ENCODE data around the gene SUGCT. TPM values are rescaled to one million over a fixed set of nuclear protein-coding genes. Genes with fewer than 3 reads are reported as not detected.

Gene SUGCT
- total and polyA plus RNA-seq, 9 of the 15 experiments (the other 6 are each of a cell fraction or from before 2014, with no cell fraction given), result 0.58 to 2.5 (median 1.4) TPM

DNA sequence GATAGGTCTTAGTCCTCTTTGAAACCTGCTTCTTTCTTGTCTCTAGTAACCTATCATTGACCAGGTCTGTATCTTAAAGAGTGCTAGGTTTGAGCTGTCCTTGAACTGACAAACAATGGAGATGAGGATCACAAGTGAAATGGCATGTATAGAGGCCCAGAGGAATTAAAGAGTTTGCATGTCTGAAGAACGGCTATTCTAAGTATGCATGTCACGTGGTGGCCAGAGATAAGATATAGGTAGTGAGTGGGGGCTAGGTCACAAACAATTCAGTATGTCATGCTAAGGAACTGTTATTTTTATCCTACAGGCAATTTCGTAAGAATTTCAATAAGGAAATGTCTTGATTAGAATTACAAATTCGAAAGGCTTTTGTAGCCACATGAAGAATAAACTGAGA, 95.3 kb downstream of the SUGCT start:
- CTCF ChIA-PET (ENCODE audit: low intra/inter-chr PET ratio), result no interaction called here
- TF ChIP-seq, protein P1, sequence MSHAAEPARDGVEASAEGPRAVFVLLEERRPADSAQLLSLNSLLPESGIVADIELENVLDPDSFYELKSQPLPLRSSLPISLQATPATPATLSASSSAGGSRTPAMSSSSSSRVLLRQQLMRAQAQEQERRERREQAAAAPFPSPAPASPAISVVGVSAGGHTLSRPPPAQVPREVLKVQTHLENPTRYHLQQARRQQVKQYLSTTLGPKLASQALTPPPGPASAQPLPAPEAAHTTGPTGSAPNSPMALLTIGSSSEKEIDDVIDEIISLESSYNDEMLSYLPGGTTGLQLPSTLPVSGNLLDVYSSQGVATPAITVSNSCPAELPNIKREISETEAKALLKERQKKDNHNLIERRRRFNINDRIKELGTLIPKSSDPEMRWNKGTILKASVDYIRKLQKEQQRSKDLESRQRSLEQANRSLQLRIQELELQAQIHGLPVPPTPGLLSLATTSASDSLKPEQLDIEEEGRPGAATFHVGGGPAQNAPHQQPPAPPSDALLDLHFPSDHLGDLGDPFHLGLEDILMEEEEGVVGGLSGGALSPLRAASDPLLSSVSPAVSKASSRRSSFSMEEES (CRISPR knock-in tag; IDR thresholded peaks at IDR 0.05), result peak; percentile 56
- peak; percentile 33; the same call in 1 of the 2 replicates for TF ChIP-seq RAD51 (IDR thresholded peaks at IDR 0.05; ENCODE audit: borderline replicate concordance, low read depth)
- no peak for TF ChIP-seq NEUROD1 (IDR thresholded peaks at IDR 0.05; ENCODE audit: borderline replicate concordance, low read depth, low read length, partially characterized antibody)
- no peak for TF ChIP-seq SP1 (CRISPR knock-in tag; IDR thresholded peaks at IDR 0.05)
- TF ChIP-seq ILK (tag; IDR thresholded peaks at IDR 0.05; ENCODE audit: borderline replicate concordance, low read depth), result no peak
- no peak for TF ChIP-seq PURB (CRISPR knock-in tag; IDR thresholded peaks at IDR 0.05; ENCODE audit: low read depth)
- no peak for TF ChIP-seq YBX1 (IDR thresholded peaks at IDR 0.05)
- no peak for TF ChIP-seq NR4A1 (CRISPR knock-in tag; IDR thresholded peaks at IDR 0.05)
- no peak for TF ChIP-seq NR4A1 (tag; IDR thresholded peaks at IDR 0.05)
- TF ChIP-seq ZNF274 (IDR thresholded peaks at IDR 0.05; ENCODE audit: borderline replicate concordance, low read depth, low read length), result no peak
- TF ChIP-seq RCOR1 (IDR thresholded peaks at IDR 0.05; ENCODE audit: borderline replicate concordance in 1 of 2, low read depth in 2 of 2, low read length in 2 of 2), result no peak
- no peak for TF ChIP-seq ZZZ3 (IDR thresholded peaks at IDR 0.05)
- no peak for TF ChIP-seq TOE1 (IDR thresholded peaks at IDR 0.05; ENCODE audit: borderline replicate concordance)
- no peak for TF ChIP-seq TOE1 (CRISPR knock-in tag; IDR thresholded peaks at IDR 0.05; ENCODE audit: borderline replicate concordance, low read depth)
- TF ChIP-seq RBM22 (IDR thresholded peaks at IDR 0.05; ENCODE audit: low read depth, low read length, poor library complexity, severe bottlenecking), result no peak
- TF ChIP-seq, protein P2, sequence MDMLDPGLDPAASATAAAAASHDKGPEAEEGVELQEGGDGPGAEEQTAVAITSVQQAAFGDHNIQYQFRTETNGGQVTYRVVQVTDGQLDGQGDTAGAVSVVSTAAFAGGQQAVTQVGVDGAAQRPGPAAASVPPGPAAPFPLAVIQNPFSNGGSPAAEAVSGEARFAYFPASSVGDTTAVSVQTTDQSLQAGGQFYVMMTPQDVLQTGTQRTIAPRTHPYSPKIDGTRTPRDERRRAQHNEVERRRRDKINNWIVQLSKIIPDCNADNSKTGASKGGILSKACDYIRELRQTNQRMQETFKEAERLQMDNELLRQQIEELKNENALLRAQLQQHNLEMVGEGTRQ (CRISPR knock-in tag; IDR thresholded peaks at IDR 0.05), result peak; percentile 61
- no peaks in the 10 kb centered on the region for H3K27me3 ChIP-seq (ENCODE audit: control insufficient read depth in 2 of 2, insufficient read depth in 2 of 2, low read length in 2 of 2)
- no peaks in the 10 kb centered on the region for H4K20me1 ChIP-seq (replicated peaks; ENCODE audit: control insufficient read depth, insufficient read depth, low read length)
- H3K9me3 ChIP-seq (replicated peaks; ENCODE audit: control insufficient read depth, insufficient read depth, low read depth, low read length), result no peaks in the 10 kb centered on the region
- no peak overlapping the region for H2AFZ ChIP-seq (ENCODE audit: low read depth, low read length)
- no peak overlapping the region for H3K9ac ChIP-seq (ENCODE audit: insufficient read depth in 1 of 2, low read depth in 2 of 2, low read length in 2 of 2)
- POLR2A ChIA-PET, result no interaction called here
- in situ Hi-C loops (cut with MboI), result no loop called here
- H3K9me1 ChIP-seq (ENCODE audit: control insufficient read depth, insufficient read depth, low read length), result no peaks in the 10 kb centered on the region
- no peak overlapping the region for H3K4me3 ChIP-seq
- H3K36me3 ChIP-seq (ENCODE audit: control insufficient read depth, insufficient read depth, low read length), result no peaks in the 10 kb centered on the region
- no peaks in the 10 kb centered on the region for H3K79me2 ChIP-seq (ENCODE audit: control insufficient read depth, insufficient read depth, low read length)
- H3K4me1 ChIP-seq (replicated peaks in 1 of 2; ENCODE audit: control insufficient read depth in 2 of 2, insufficient read depth in 2 of 2, low read length in 2 of 2), result no peaks in the 10 kb centered on the region
- DNase-seq (ENCODE audit: extremely low read depth in 1 of 4, low spot score in 3 of 4) (no peak), FAIRE-seq (no peak), ATAC-seq (no peak)
- H3K27ac ChIP-seq (ENCODE audit: extremely low read depth, low read depth, low read length), result no peak overlapping the region
- intact Hi-C loops (cut with micrococcal nuclease), result no loop called here
- no peak overlapping the region for H3K4me2 ChIP-seq (ENCODE audit: insufficient read depth, low read length)
- WGBS (ENCODE audit: insufficient coverage, low coverage, missing lambda C conversion rate), result 1% methylated on average over 4 of the region's 4 CpGs
- BruUV-seq (replicated peaks), result no TSS peak

Measured in K562 (cell line).